ENCODE data around the gene GSTO1. TPM values are rescaled to one million over a fixed set of nuclear protein-coding genes. Genes with fewer than 3 reads are reported as not detected.

Gene GSTO1
- total and polyA plus RNA-seq, 2 donors (not counting 1 experiment from before 2014, with no cell fraction given), result 30.1 to 37.7 TPM

DNA sequence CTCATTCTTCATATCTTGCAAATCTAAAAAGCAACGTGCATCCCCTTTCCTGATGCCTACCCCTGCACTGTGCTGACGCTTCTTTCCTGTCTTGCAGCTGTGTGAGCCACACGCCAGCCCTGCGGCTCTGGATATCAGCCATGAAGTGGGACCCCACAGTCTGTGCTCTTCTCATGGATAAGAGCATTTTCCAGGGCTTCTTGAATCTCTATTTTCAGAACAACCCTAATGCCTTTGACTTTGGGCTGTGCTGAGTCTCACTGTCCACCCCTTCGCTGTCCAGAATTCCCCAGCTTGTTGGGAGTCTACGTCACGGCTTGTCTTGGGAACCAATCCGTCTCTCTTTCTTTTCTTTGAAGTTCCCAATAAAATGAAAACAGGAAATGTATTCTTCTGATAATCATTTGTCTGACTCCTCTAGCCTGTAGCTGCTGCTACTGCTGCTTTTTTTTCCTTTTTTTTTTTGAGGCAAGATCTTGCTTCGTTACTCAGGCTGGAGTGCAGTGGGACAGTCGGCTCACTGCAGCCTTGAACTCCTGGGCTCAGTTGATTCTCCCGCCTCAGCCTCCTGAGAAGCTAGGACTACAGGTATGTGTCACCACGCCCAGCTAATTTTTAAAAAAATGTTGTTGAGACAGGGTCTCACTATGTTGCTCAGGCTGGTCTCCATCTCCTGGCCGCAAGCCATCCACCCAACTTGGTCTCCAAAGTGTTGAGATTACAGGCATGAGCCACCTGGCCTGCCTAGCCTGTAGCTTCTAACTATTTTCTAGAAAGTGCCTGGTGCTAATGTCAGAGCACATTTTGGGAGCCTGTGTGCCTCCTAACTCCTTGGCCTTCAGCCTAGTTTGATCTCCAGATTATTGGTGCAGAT lies 44.6 kb downstream of the GSTO1 start:
- H3K9ac ChIP-seq (ENCODE audit: low read length), result no peak overlapping the region
- no peak overlapping the region for H3K27ac ChIP-seq (ENCODE audit: low read length in 2 of 2)
- POLR2A ChIA-PET, result no interaction called here
- H4K20me1 ChIP-seq (ENCODE audit: control insufficient read depth, insufficient read depth, low read length, poor library complexity, severe bottlenecking), result no peaks in the 10 kb centered on the region
- H3K36me3 ChIP-seq (replicated peaks in 1 of 2; ENCODE audit: control extremely low read depth in 1 of 2, control insufficient read depth in 1 of 2, extremely low read depth in 1 of 2, insufficient read depth in 2 of 2, low read length in 1 of 2), result no peaks in the 10 kb centered on the region
- no peak overlapping the region for H2AFZ ChIP-seq (ENCODE audit: insufficient read depth, low read depth, low read length, poor library complexity, severe bottlenecking)
- Mint-ChIP-seq H3K9me3 (ENCODE audit: insufficient read depth) (no peaks in the 10 kb centered on the region), H3K27me3 (peaks cover 26% of the 10 kb centered on the region), H3K4me3 (no peak overlapping the region), H3K4me1 (no peaks in the 10 kb centered on the region), H3K27ac (no peak overlapping the region)
- TF ChIP-seq, protein P1, sequence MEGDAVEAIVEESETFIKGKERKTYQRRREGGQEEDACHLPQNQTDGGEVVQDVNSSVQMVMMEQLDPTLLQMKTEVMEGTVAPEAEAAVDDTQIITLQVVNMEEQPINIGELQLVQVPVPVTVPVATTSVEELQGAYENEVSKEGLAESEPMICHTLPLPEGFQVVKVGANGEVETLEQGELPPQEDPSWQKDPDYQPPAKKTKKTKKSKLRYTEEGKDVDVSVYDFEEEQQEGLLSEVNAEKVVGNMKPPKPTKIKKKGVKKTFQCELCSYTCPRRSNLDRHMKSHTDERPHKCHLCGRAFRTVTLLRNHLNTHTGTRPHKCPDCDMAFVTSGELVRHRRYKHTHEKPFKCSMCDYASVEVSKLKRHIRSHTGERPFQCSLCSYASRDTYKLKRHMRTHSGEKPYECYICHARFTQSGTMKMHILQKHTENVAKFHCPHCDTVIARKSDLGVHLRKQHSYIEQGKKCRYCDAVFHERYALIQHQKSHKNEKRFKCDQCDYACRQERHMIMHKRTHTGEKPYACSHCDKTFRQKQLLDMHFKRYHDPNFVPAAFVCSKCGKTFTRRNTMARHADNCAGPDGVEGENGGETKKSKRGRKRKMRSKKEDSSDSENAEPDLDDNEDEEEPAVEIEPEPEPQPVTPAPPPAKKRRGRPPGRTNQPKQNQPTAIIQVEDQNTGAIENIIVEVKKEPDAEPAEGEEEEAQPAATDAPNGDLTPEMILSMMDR (IDR thresholded peaks at IDR 0.05), result no peak
- no peak for TF ChIP-seq EZH2 (IDR thresholded peaks at IDR 0.05; ENCODE audit: borderline replicate concordance, insufficient read depth, low read depth, low read length, poor library complexity, severe bottlenecking)
- intact Hi-C loops (cut with micrococcal nuclease), result no loop called here
- no peak overlapping the region for H3K4me2 ChIP-seq (replicated peaks; ENCODE audit: low read depth, low read length, poor library complexity, severe bottlenecking)
- H3K4me1 ChIP-seq (ENCODE audit: control insufficient read depth in 2 of 2, insufficient read depth in 2 of 2, low read length in 2 of 2), result no peaks in the 10 kb centered on the region
- CTCF ChIA-PET, result interaction anchor here (0.7 to 3.1 kb wide), 6 partner anchors 8 to 51 kb away, joined by 3 to 24 read pairs (median 4); no protein-coding TSS in a partner anchor
- no peak overlapping the region for H3K4me3 ChIP-seq (ENCODE audit: control extremely low read depth in 1 of 5, extremely low read depth in 1 of 5, insufficient read depth in 1 of 5, low read depth in 2 of 5, low read length in 4 of 5)
- no peak for ATAC-seq (ENCODE audit: low read depth)
- 74% methylated on average over 12 of the region's 13 CpGs for WGBS (ENCODE audit: insufficient coverage)
- H3K9me3 ChIP-seq (ENCODE audit: control extremely low read depth in 1 of 3, control insufficient read depth in 2 of 3, insufficient read depth in 1 of 3, low read length in 2 of 3), result no peaks in the 10 kb centered on the region
- H3K27me3 ChIP-seq (replicated peaks in 1 of 4; ENCODE audit: control extremely low read depth in 1 of 4, control insufficient read depth in 3 of 4, insufficient read depth in 4 of 4, low read length in 3 of 4), result peaks cover 0 to 17% (median 0%) of the 10 kb centered on the region in 4 experiments
- DNase-seq, result no peak
- no peaks in the 10 kb centered on the region for H3K79me2 ChIP-seq (ENCODE audit: control insufficient read depth, insufficient read depth, low read length)
